Activated T-cell treated with anti-CD3 and anti-CD28 coated beads, Interleukin-2, amount 50 U/mL, for 4 hours (primary cell): ENCODE results near the gene FERMT2. TPM values are rescaled to one million over a fixed set of nuclear protein-coding genes. Genes with fewer than 3 reads are reported as not detected.

Experiments used
- ATAC-seq, 2 donors: fragments of 200-7000 bp; cut with Tn5 transposase; one replicate each; pipeline ENCODE4 v1.10.0; 2021
- DNase-seq: peaks from one replicate; pipeline ENCODE4 v3.0.0-alpha.2; 2020
- H3K27me3 Mint-ChIP-seq: one replicate; pipeline ENCODE4 v1.8.0; 2021; ENCODE audit warnings: low read depth, mixed read lengths
- H3K36me3 Mint-ChIP-seq: one replicate; pipeline ENCODE4 v1.8.0; 2022; ENCODE audit warnings: mixed read lengths; ENCODE audit not compliant: insufficient read depth
- H3K4me1 Mint-ChIP-seq: one replicate; pipeline ENCODE4 v1.8.0; 2021; ENCODE audit warnings: low read depth, mixed read lengths
- H3K4me3 Mint-ChIP-seq: one replicate; pipeline ENCODE4 v1.8.0; 2021; ENCODE audit warnings: mild to moderate bottlenecking, moderate library complexity, mixed read lengths
- H3K9me3 Mint-ChIP-seq: one replicate; pipeline ENCODE4 v1.8.0; 2021; ENCODE audit warnings: mixed read lengths
- total RNA-seq, 3 donors: library from RNA; stranded (reverse); gene quantifications; one replicate each; pipeline ENCODE4 v1.2.1, GENCODE V29; 2021

Gene FERMT2
- total RNA-seq: 1 to 10 TPM in 2 of 3 donors, under 1 TPM in 1; 0.94 to 1.9 (median 1.6) TPM

GRCh38 chr14:52950898-52951680 lies at the start of gene FERMT2:
FERMT2 (minus strand) TSS chr14:52951050; CDS start chr14:52950568, 482 bp downstream.
- Mint-ChIP-seq H3K4me1 (peaks cover 22% of the 10 kb centered on the region), H3K9me3 (no peaks in the 10 kb centered on the region), H3K36me3 (no peaks in the 10 kb centered on the region), H3K27me3 (peaks cover 51% of the 10 kb centered on the region), H3K4me3 (peak within 1 kb of the TSS; percentile 84)
- ATAC-seq (peak; percentile 57), DNase-seq (peak; percentile 8)

- no peaks in the 10 kb centered on the region for H3K4me1 Mint-ChIP-seq
- ATAC-seq: no peak
These were observed 47.6 kb upstream of the FERMT2 start for GRCh38 chr14:52998376-52999015.

GRCh38 chr14:52996493-52996892 lies 45.6 kb upstream of the FERMT2 start:
- Mint-ChIP-seq H3K4me3 (no peak overlapping the region), H3K27me3 (peaks cover 10% of the 10 kb centered on the region), H3K9me3 (no peaks in the 10 kb centered on the region), H3K4me1 (no peaks in the 10 kb centered on the region), H3K36me3 (no peaks in the 10 kb centered on the region)
- DNase-seq (no peak), ATAC-seq (no peak)

More at GRCh38 chr14:52998376-52999015, 47.6 kb upstream of the FERMT2 start:
- no peaks in the 10 kb centered on the region for H3K9me3 Mint-ChIP-seq
- no peak for DNase-seq
- no peaks in the 10 kb centered on the region for H3K36me3 Mint-ChIP-seq
- peaks cover 10% of the 10 kb centered on the region for H3K27me3 Mint-ChIP-seq
- no peak overlapping the region for H3K4me3 Mint-ChIP-seq

- Mint-ChIP-seq H3K36me3 (no peaks in the 10 kb centered on the region), H3K4me3 (no peak overlapping the region), H3K4me1 (no peaks in the 10 kb centered on the region), H3K27me3 (peaks cover 10% of the 10 kb centered on the region), H3K9me3 (no peaks in the 10 kb centered on the region)
- DNase-seq: no peak
- ATAC-seq: no peak
These were observed 45.1 kb upstream of the FERMT2 start for GRCh38 chr14:52995998-52996397.

GRCh38 chr14:52992236-52992870 lies 41.5 kb upstream of the FERMT2 start:
- Mint-ChIP-seq H3K4me1 (no peaks in the 10 kb centered on the region), H3K4me3 (no peak overlapping the region), H3K9me3 (no peaks in the 10 kb centered on the region), H3K27me3 (peaks cover 3% of the 10 kb centered on the region), H3K36me3 (no peaks in the 10 kb centered on the region)
- ATAC-seq (no peak), DNase-seq (no peak)

- no peak overlapping the region for H3K4me3 Mint-ChIP-seq
- no peak for ATAC-seq
- no peaks in the 10 kb centered on the region for H3K4me1 Mint-ChIP-seq
- no peaks in the 10 kb centered on the region for H3K27me3 Mint-ChIP-seq
- H3K9me3 Mint-ChIP-seq: no peaks in the 10 kb centered on the region
- H3K36me3 Mint-ChIP-seq: no peaks in the 10 kb centered on the region
- DNase-seq: no peak
These were observed 37.3 kb upstream of the FERMT2 start for GRCh38 chr14:52988139-52988538.

GRCh38 chr14:52987514-52987913 lies 36.7 kb upstream of the FERMT2 start:
- H3K9me3 Mint-ChIP-seq: no peaks in the 10 kb centered on the region
- no peaks in the 10 kb centered on the region for H3K36me3 Mint-ChIP-seq
- ATAC-seq (no peak), DNase-seq (no peak)
- H3K4me3 Mint-ChIP-seq: no peak overlapping the region
- H3K4me1 Mint-ChIP-seq: no peaks in the 10 kb centered on the region
- H3K27me3 Mint-ChIP-seq: no peaks in the 10 kb centered on the region

GRCh38 chr14:52987042-52987441 lies 36.2 kb upstream of the FERMT2 start:
- H3K4me3 Mint-ChIP-seq: no peak overlapping the region
- no peaks in the 10 kb centered on the region for H3K9me3 Mint-ChIP-seq
- peak in 1 of 2 donors; percentile 46 for ATAC-seq
- no peak for DNase-seq
- no peaks in the 10 kb centered on the region for H3K36me3 Mint-ChIP-seq
- H3K4me1 Mint-ChIP-seq: no peaks in the 10 kb centered on the region
- H3K27me3 Mint-ChIP-seq: no peaks in the 10 kb centered on the region

GRCh38 chr14:52977798-52978197 lies 26.9 kb upstream of the FERMT2 start:
- Mint-ChIP-seq H3K4me1 (no peaks in the 10 kb centered on the region), H3K27me3 (peaks cover 16% of the 10 kb centered on the region), H3K9me3 (no peaks in the 10 kb centered on the region), H3K36me3 (no peaks in the 10 kb centered on the region), H3K4me3 (no peak overlapping the region)
- DNase-seq (no peak), ATAC-seq (no peak)

GRCh38 chr14:52974406-52974805 lies 23.6 kb upstream of the FERMT2 start:
- no peak for ATAC-seq
- H3K9me3 Mint-ChIP-seq: peaks cover 15% of the 10 kb centered on the region
- no peak overlapping the region for H3K4me3 Mint-ChIP-seq
- H3K4me1 Mint-ChIP-seq: no peaks in the 10 kb centered on the region
- H3K27me3 Mint-ChIP-seq: peaks cover 26% of the 10 kb centered on the region
- no peak for DNase-seq
- peaks cover 2% of the 10 kb centered on the region for H3K36me3 Mint-ChIP-seq

GRCh38 chr14:52961060-52961639 lies 10.3 kb upstream of the FERMT2 start:
- no peaks in the 10 kb centered on the region for H3K36me3 Mint-ChIP-seq
- DNase-seq (peak; percentile 54), ATAC-seq (peak; percentile 67 to 85)
- no peaks in the 10 kb centered on the region for H3K27me3 Mint-ChIP-seq
- no peaks in the 10 kb centered on the region for H3K9me3 Mint-ChIP-seq
- peaks cover 9% of the 10 kb centered on the region for H3K4me1 Mint-ChIP-seq
- no peak overlapping the region for H3K4me3 Mint-ChIP-seq

- peaks cover 9% of the 10 kb centered on the region for H3K4me1 Mint-ChIP-seq
- DNase-seq (no peak), ATAC-seq (no peak)
These were observed 9.8 kb upstream of the FERMT2 start for GRCh38 chr14:52960627-52961026.

GRCh38 chr14:52954346-52955214 lies 3.7 kb upstream of the FERMT2 start:
- H3K4me3 Mint-ChIP-seq: no peak overlapping the region
- DNase-seq (no peak), ATAC-seq (no peak)
- H3K36me3 Mint-ChIP-seq: no peaks in the 10 kb centered on the region
- H3K27me3 Mint-ChIP-seq: peaks cover 25% of the 10 kb centered on the region
- peaks cover 17% of the 10 kb centered on the region for H3K4me1 Mint-ChIP-seq
- H3K9me3 Mint-ChIP-seq: no peaks in the 10 kb centered on the region

More at GRCh38 chr14:52960627-52961026, 9.8 kb upstream of the FERMT2 start:
- Mint-ChIP-seq H3K9me3 (no peaks in the 10 kb centered on the region), H3K36me3 (no peaks in the 10 kb centered on the region), H3K4me3 (no peak overlapping the region), H3K27me3 (no peaks in the 10 kb centered on the region)
